ENCODE data around the gene KLHL29.

DNA sequence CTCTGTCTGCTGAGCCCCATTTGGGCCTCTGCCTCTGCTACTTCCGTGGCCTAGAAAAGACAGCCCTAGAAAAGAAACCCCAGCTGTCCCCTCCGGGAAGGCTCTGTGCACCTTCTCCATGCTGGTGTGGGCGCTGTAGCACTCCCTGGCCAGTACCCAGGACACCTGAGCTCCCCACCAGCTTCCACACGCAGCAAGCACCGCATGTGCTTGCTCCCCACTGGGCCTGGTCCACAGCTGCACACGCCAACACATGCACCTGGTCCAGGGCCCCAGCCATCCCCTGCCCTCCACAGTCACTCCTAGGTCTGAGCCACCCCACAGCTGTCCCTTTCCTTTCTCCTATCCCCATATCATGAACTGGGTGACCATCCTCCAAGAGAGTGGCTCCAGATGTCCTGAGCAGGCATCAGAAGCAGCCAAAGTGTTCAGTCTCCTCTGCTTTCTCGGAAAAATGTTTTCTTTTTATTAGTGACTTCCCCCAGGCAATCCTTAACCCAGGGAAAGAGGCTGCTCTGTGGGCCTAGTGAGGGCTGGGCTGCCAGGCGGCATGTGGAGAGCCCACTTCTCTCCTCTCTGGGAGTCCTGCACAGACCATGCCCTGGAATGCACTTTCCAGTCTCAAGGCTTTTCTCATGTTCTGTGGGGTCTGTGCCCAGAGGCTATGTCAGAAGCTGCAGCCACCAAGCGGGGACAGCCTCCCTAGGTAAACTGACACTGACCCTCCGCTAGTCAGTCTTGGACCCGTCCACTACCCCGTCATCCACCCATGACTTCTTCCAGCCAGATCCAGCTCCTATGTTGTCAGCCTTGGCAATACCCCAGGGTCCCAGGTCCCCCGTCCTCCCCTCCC is 133.7 kb downstream of the KLHL29 start:
- no peak for TF ChIP-seq POLR2A (IDR thresholded peaks at IDR 0.05; ENCODE audit: low read depth, low read length)
- TF ChIP-seq, protein P1, sequence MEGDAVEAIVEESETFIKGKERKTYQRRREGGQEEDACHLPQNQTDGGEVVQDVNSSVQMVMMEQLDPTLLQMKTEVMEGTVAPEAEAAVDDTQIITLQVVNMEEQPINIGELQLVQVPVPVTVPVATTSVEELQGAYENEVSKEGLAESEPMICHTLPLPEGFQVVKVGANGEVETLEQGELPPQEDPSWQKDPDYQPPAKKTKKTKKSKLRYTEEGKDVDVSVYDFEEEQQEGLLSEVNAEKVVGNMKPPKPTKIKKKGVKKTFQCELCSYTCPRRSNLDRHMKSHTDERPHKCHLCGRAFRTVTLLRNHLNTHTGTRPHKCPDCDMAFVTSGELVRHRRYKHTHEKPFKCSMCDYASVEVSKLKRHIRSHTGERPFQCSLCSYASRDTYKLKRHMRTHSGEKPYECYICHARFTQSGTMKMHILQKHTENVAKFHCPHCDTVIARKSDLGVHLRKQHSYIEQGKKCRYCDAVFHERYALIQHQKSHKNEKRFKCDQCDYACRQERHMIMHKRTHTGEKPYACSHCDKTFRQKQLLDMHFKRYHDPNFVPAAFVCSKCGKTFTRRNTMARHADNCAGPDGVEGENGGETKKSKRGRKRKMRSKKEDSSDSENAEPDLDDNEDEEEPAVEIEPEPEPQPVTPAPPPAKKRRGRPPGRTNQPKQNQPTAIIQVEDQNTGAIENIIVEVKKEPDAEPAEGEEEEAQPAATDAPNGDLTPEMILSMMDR (IDR thresholded peaks at IDR 0.05; ENCODE audit: extremely low read depth in 1 of 2, insufficient read depth in 1 of 2, low read depth in 1 of 2, low read length in 2 of 2) = no peak

Measured in endothelial cell of umbilical vein (primary cell).